Measurements from ENCODE around the gene ACTMAP. TPM values are rescaled to one million over a fixed set of nuclear protein-coding genes. Genes with fewer than 3 reads are reported as not detected.

Gene ACTMAP
- polyA plus RNA-seq, 1 of the 3 experiments (the other 2 are of a cell fraction), result 6.4 TPM

GRCh38 chr19:40756502-40757110 is 6.3 kb upstream of the ACTMAP start:
- H3K36me3 ChIP-seq (replicated peaks in 1 of 2; ENCODE audit: control insufficient read depth in 1 of 2, insufficient read depth in 2 of 2, low read length in 1 of 2), result peaks cover 26 to 43% of the 10 kb centered on the region in 2 experiments
- no peaks in the 10 kb centered on the region for H3K9me3 ChIP-seq
- CTCF ChIA-PET, result no interaction called here
- H3F3A ChIP-seq (replicated peaks; ENCODE audit: insufficient read depth), result peaks cover 7% of the 10 kb centered on the region
- no peak for DNase-seq
- TF ChIP-seq PBX3 (IDR thresholded peaks at IDR 0.05), result no peak
- TF ChIP-seq USF1 (IDR thresholded peaks at IDR 0.05; ENCODE audit: borderline replicate concordance, low read depth), result no peak
- TF ChIP-seq YY1 (IDR thresholded peaks at IDR 0.05; ENCODE audit: low read depth), result no peak
- TF ChIP-seq ELF1 (IDR thresholded peaks at IDR 0.05), result no peak
- no peak for TF ChIP-seq FOXJ3 (CRISPR knock-in tag; IDR thresholded peaks at IDR 0.05)
- no peak for TF ChIP-seq GATA2 (CRISPR knock-in tag; IDR thresholded peaks at IDR 0.05)
- no peak for TF ChIP-seq RCOR1 (IDR thresholded peaks at IDR 0.05; ENCODE audit: low read length)
- no peak for TF ChIP-seq RFX5 (IDR thresholded peaks at IDR 0.05; ENCODE audit: low read length)
- no peak for TF ChIP-seq NRF1 (IDR thresholded peaks at IDR 0.05; ENCODE audit: low read depth, low read length)
- TF ChIP-seq MEF2A (IDR thresholded peaks at IDR 0.05; ENCODE audit: borderline replicate concordance, low read depth), result no peak
- no peak for TF ChIP-seq MAX (IDR thresholded peaks at IDR 0.05; ENCODE audit: low read depth)
- no peak for TF ChIP-seq RAD21 (IDR thresholded peaks at IDR 0.05; ENCODE audit: low read length)
- no peak for TF ChIP-seq ZBTB33 (IDR thresholded peaks at IDR 0.05; ENCODE audit: borderline replicate concordance, low read depth)
- TF ChIP-seq CHD2 (IDR thresholded peaks at IDR 0.05; ENCODE audit: low read length, partially characterized antibody), result no peak
- TF ChIP-seq USF2 (IDR thresholded peaks at IDR 0.05; ENCODE audit: borderline replicate concordance, low read depth, low read length), result no peak
- POLR2A ChIA-PET, result interaction anchor here (0.7 to 2.4 kb wide), 2 partner anchors 21 to 72 kb away, joined by 6 to 7 read pairs; partner anchors contain the start of gene RAB4B
- H3K27me3 ChIP-seq (ENCODE audit: insufficient read depth), result no peaks in the 10 kb centered on the region
- H3K4me3 ChIP-seq (ENCODE audit: low read depth in 2 of 2, low read length in 1 of 2), result no peak overlapping the region
- H3K4me1 ChIP-seq (ENCODE audit: control insufficient read depth in 1 of 2, insufficient read depth in 2 of 2, low read depth in 1 of 2, low read length in 1 of 2), result peaks cover 7 to 11% of the 10 kb centered on the region in 2 experiments; a peak in 2 of 4 replicates
- H4K20me1 ChIP-seq (ENCODE audit: insufficient read depth), result peaks cover 42% of the 10 kb centered on the region
- WGBS (ENCODE audit: low lambda C conversion rate), result 93% methylated on average over 11 of the region's 11 CpGs
- H3K79me2 ChIP-seq (ENCODE audit: insufficient read depth), result peaks cover 83% of the 10 kb centered on the region
- no peaks in the 10 kb centered on the region for H3K9me2 ChIP-seq
- H3K27ac ChIP-seq (ENCODE audit: low read depth in 2 of 2, low read length in 1 of 2), result no peak overlapping the region
- H3K4me2 ChIP-seq, result no peak overlapping the region
- no peak overlapping the region for H3K9ac ChIP-seq
- H2AFZ ChIP-seq (ENCODE audit: low read depth), result no peak overlapping the region

Data from SK-N-SH (cell line).